Measurements from ENCODE around the gene TRIM2. TPM values are rescaled to one million over a fixed set of nuclear protein-coding genes. Genes with fewer than 3 reads are reported as not detected.

The TRIM2 gene
- total and polyA plus RNA-seq, 10 of the 15 experiments (the other 5 are each of a cell fraction or from before 2014, with no cell fraction given), result 0.06 to 0.19 (median 0.15) TPM; not detected in 3

DNA sequence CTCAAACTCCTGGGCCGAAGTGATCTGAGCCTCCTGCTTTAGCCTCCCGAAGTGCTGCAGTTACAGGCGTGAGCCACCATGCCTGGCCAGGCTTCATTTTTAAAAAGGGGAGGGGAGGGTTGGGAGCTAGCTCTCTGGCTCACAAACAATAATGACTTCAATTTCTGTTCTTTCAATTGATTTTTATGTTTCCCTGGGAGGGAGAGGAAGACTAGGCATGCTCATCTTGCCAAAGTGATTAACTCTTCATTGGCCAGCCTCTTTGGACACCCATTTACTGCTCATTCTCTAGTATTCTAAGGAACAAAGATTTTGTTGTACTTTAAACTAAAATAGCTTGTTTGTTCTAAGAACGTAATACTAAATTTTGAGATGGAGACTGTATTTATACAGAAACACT is 43.4 kb upstream of the TRIM2 start (continued):
- TF ChIP-seq, protein P1, sequence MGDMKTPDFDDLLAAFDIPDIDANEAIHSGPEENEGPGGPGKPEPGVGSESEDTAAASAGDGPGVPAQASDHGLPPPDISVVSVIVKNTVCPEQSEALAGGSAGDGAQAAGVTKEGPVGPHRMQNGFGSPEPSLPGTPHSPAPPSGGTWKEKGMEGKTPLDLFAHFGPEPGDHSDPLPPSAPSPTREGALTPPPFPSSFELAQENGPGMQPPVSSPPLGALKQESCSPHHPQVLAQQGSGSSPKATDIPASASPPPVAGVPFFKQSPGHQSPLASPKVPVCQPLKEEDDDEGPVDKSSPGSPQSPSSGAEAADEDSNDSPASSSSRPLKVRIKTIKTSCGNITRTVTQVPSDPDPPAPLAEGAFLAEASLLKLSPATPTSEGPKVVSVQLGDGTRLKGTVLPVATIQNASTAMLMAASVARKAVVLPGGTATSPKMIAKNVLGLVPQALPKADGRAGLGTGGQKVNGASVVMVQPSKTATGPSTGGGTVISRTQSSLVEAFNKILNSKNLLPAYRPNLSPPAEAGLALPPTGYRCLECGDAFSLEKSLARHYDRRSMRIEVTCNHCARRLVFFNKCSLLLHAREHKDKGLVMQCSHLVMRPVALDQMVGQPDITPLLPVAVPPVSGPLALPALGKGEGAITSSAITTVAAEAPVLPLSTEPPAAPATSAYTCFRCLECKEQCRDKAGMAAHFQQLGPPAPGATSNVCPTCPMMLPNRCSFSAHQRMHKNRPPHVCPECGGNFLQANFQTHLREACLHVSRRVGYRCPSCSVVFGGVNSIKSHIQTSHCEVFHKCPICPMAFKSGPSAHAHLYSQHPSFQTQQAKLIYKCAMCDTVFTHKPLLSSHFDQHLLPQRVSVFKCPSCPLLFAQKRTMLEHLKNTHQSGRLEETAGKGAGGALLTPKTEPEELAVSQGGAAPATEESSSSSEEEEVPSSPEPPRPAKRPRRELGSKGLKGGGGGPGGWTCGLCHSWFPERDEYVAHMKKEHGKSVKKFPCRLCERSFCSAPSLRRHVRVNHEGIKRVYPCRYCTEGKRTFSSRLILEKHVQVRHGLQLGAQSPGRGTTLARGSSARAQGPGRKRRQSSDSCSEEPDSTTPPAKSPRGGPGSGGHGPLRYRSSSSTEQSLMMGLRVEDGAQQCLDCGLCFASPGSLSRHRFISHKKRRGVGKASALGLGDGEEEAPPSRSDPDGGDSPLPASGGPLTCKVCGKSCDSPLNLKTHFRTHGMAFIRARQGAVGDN (IDR thresholded peaks at IDR 0.05), result no peak
- no peak for TF ChIP-seq MEF2B (IDR thresholded peaks at IDR 0.05; ENCODE audit: partially characterized antibody, poor library complexity, severe bottlenecking)
- no peak for TF ChIP-seq KAT2A (conservative IDR thresholded peaks at IDR 0.05; ENCODE audit: control insufficient read depth, low read depth, low read length)
- TF ChIP-seq NR2F1 (conservative IDR thresholded peaks at IDR 0.05), result no peak
- TF ChIP-seq, protein P2, sequence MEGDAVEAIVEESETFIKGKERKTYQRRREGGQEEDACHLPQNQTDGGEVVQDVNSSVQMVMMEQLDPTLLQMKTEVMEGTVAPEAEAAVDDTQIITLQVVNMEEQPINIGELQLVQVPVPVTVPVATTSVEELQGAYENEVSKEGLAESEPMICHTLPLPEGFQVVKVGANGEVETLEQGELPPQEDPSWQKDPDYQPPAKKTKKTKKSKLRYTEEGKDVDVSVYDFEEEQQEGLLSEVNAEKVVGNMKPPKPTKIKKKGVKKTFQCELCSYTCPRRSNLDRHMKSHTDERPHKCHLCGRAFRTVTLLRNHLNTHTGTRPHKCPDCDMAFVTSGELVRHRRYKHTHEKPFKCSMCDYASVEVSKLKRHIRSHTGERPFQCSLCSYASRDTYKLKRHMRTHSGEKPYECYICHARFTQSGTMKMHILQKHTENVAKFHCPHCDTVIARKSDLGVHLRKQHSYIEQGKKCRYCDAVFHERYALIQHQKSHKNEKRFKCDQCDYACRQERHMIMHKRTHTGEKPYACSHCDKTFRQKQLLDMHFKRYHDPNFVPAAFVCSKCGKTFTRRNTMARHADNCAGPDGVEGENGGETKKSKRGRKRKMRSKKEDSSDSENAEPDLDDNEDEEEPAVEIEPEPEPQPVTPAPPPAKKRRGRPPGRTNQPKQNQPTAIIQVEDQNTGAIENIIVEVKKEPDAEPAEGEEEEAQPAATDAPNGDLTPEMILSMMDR (IDR thresholded peaks at IDR 0.05 in 2 of 3, conservative IDR thresholded peaks at IDR 0.05 in 1 of 3; ENCODE audit: control insufficient read depth in 2 of 3, extremely low read depth in 1 of 3, insufficient read depth in 1 of 3, low read depth in 3 of 3, low read length in 3 of 3), result no peak
